ENCODE data around the gene OPRM1. TPM values are rescaled to one million over a fixed set of nuclear protein-coding genes. Genes with fewer than 3 reads are reported as not detected.

OPRM1 gene
- total RNA-seq, 1 donor from 2014 or later, result not detected

DNA sequence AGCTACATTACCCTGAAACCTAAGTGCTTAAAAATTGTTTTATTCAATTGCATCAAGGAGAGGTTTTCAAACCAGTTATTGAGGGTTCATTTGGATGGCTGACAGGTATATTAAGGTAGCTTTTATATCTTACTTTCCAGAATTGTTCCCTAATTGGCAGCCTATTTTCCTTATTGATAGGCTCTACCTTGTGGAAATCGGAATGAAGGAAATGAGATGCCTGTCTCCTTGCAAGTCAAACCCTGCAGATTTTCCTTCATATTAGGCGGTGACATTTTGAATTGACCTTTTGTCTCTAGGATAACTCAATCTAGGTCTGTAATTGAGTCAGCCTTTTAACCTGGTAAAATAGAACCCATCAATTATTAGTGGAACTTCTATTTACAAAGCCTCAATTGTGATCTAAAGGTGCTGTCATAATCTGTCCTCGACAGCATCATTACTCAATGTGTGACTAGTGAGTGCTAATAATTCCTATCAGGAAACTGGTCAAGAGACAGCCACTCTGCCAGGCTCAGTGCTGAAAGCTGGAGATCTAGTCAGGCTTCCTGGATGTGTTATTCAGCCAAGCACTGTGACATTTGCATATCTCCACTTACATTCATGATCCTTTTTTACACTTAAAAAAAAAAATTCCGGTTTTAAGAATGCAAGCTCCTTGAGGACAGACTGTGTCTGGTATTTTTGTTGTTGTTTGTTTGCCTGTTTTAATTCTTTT, 20.1 kb downstream of the OPRM1 start:
- no peaks in the 10 kb centered on the region for H3K9me3 ChIP-seq (ENCODE audit: insufficient read depth, low read depth, low read length)
- TF ChIP-seq CTCF (IDR thresholded peaks at IDR 0.05; ENCODE audit: insufficient read depth, low read depth, low read length), result no peak
- no peak for TF ChIP-seq EZH2 (IDR thresholded peaks at IDR 0.05; ENCODE audit: insufficient read depth, low read length)
- Mint-ChIP-seq H3K27me3 (ENCODE audit: low read depth, unreplicated experiment) (no peaks in the 10 kb centered on the region), H3K27ac (ENCODE audit: unreplicated experiment) (no peak overlapping the region), H3K4me3 (ENCODE audit: unreplicated experiment) (no peak overlapping the region), H3K4me1 (ENCODE audit: low read depth, unreplicated experiment) (no peaks in the 10 kb centered on the region), H3K9me3 (ENCODE audit: unreplicated experiment) (no peaks in the 10 kb centered on the region), H3K36me3 (ENCODE audit: low read depth, unreplicated experiment) (no peaks in the 10 kb centered on the region)
- no peak for DNase-seq (ENCODE audit: low read depth)
- no peaks in the 10 kb centered on the region for H4K20me1 ChIP-seq (ENCODE audit: insufficient read depth, low read length)
- no peak overlapping the region for H3K4me3 ChIP-seq (ENCODE audit: insufficient read depth, low read depth, low read length)
- H3K4me1 ChIP-seq (ENCODE audit: insufficient read depth, low read length), result no peaks in the 10 kb centered on the region
- H3K79me2 ChIP-seq (ENCODE audit: insufficient read depth, low read length), result no peaks in the 10 kb centered on the region
- H3K36me3 ChIP-seq (ENCODE audit: insufficient read depth, low read length), result no peaks in the 10 kb centered on the region
- no peak overlapping the region for H2AFZ ChIP-seq (ENCODE audit: low read depth, low read length)
- no peaks in the 10 kb centered on the region for H3K27me3 ChIP-seq (ENCODE audit: insufficient read depth, low read length)
- H3K9ac ChIP-seq (ENCODE audit: low read length), result no peak overlapping the region
- H3K27ac ChIP-seq (ENCODE audit: low read depth, low read length), result no peak overlapping the region
- H3K4me2 ChIP-seq (ENCODE audit: low read length), result no peak overlapping the region
- FAIRE-seq, result no peak

- no peak for FAIRE-seq
- H3K79me2 ChIP-seq (ENCODE audit: insufficient read depth, low read length), result no peaks in the 10 kb centered on the region
- TF ChIP-seq EZH2 (IDR thresholded peaks at IDR 0.05; ENCODE audit: insufficient read depth, low read length), result no peak
- no peak for TF ChIP-seq CTCF (IDR thresholded peaks at IDR 0.05; ENCODE audit: insufficient read depth, low read depth, low read length)
These were observed 21.0 kb downstream of the OPRM1 start for GRCh38 chr6:154060076-154060475.

DNA sequence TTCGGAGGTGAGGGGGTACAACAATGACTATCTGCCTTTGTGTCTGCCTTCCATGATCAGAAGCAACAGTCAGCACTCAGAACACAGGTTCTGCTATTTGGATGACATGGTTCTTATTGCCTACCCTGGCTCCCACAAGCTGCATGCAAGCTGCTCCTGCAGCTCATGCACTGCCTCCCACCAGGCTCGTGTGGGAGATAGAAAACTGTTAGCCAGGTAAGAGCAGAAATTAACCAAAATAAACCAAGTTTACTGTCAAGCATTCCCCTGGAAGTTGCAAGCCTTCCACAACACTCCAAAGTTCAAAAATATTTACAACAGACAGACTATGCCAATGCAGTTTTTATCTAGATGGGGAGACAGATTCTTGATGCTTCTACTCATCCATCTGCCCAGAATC, 31.0 kb downstream of the OPRM1 start:
- Histone ChIP-seq H3K9ac (ENCODE audit: low read length) (no peak overlapping the region), H4K20me1 (ENCODE audit: insufficient read depth, low read length) (no peaks in the 10 kb centered on the region), H3K79me2 (ENCODE audit: insufficient read depth, low read length) (no peaks in the 10 kb centered on the region), H3K4me2 (ENCODE audit: low read length) (no peak overlapping the region), H3K27ac (ENCODE audit: low read depth, low read length) (no peak overlapping the region), H3K4me3 (ENCODE audit: insufficient read depth, low read depth, low read length) (no peak overlapping the region), H3K27me3 (ENCODE audit: insufficient read depth, low read length) (no peaks in the 10 kb centered on the region), H3K4me1 (ENCODE audit: insufficient read depth, low read length) (no peaks in the 10 kb centered on the region), H3K9me3 (ENCODE audit: insufficient read depth, low read depth, low read length) (no peaks in the 10 kb centered on the region), H3K36me3 (ENCODE audit: insufficient read depth, low read length) (no peaks in the 10 kb centered on the region), H2AFZ (ENCODE audit: low read depth, low read length) (no peak overlapping the region)
- Mint-ChIP-seq H3K36me3 (ENCODE audit: low read depth, unreplicated experiment) (no peaks in the 10 kb centered on the region), H3K4me1 (ENCODE audit: low read depth, unreplicated experiment) (peaks cover 21% of the 10 kb centered on the region), H3K27ac (ENCODE audit: unreplicated experiment) (no peak overlapping the region), H3K27me3 (ENCODE audit: low read depth, unreplicated experiment) (no peaks in the 10 kb centered on the region), H3K9me3 (ENCODE audit: unreplicated experiment) (peaks cover 2% of the 10 kb centered on the region), H3K4me3 (ENCODE audit: unreplicated experiment) (no peak overlapping the region)
- no peak for FAIRE-seq
- no peak for TF ChIP-seq EZH2 (IDR thresholded peaks at IDR 0.05; ENCODE audit: insufficient read depth, low read length)
- TF ChIP-seq CTCF (IDR thresholded peaks at IDR 0.05; ENCODE audit: insufficient read depth, low read depth, low read length), result no peak
- DNase-seq (ENCODE audit: low read depth), result no peak

More at GRCh38 chr6:154060076-154060475, 21.0 kb downstream of the OPRM1 start:
- Histone ChIP-seq H3K4me2 (ENCODE audit: low read length) (no peak overlapping the region), H3K9ac (ENCODE audit: low read length) (no peak overlapping the region), H3K36me3 (ENCODE audit: insufficient read depth, low read length) (no peaks in the 10 kb centered on the region), H2AFZ (ENCODE audit: low read depth, low read length) (no peak overlapping the region), H3K27me3 (ENCODE audit: insufficient read depth, low read length) (no peaks in the 10 kb centered on the region), H3K9me3 (ENCODE audit: insufficient read depth, low read depth, low read length) (no peaks in the 10 kb centered on the region), H3K27ac (ENCODE audit: low read depth, low read length) (no peak overlapping the region), H3K4me1 (ENCODE audit: insufficient read depth, low read length) (no peaks in the 10 kb centered on the region), H3K4me3 (ENCODE audit: insufficient read depth, low read depth, low read length) (no peak overlapping the region), H4K20me1 (ENCODE audit: insufficient read depth, low read length) (no peaks in the 10 kb centered on the region)
- Mint-ChIP-seq H3K4me3 (ENCODE audit: unreplicated experiment) (no peak overlapping the region), H3K27ac (ENCODE audit: unreplicated experiment) (no peak overlapping the region), H3K4me1 (ENCODE audit: low read depth, unreplicated experiment) (no peaks in the 10 kb centered on the region), H3K36me3 (ENCODE audit: low read depth, unreplicated experiment) (no peaks in the 10 kb centered on the region), H3K9me3 (ENCODE audit: unreplicated experiment) (peaks cover 3% of the 10 kb centered on the region), H3K27me3 (ENCODE audit: low read depth, unreplicated experiment) (no peaks in the 10 kb centered on the region)
- DNase-seq (ENCODE audit: low read depth), result no peak
